T1000 (cell line): ENCODE data around the gene CEP41.
"Not testable (repeated sequence)": the region's sequence is repeated elsewhere in the genome, so short reads cannot be mapped to it uniquely, and the experiment has no call there.

ENCODE experiments used
- DNase-seq: peaks from one replicate; lab custom pipeline; 2025; ENCODE audit warnings: mixed read lengths; lab: John Stamatoyannopoulos, UW

Gene CEP41

DNA sequence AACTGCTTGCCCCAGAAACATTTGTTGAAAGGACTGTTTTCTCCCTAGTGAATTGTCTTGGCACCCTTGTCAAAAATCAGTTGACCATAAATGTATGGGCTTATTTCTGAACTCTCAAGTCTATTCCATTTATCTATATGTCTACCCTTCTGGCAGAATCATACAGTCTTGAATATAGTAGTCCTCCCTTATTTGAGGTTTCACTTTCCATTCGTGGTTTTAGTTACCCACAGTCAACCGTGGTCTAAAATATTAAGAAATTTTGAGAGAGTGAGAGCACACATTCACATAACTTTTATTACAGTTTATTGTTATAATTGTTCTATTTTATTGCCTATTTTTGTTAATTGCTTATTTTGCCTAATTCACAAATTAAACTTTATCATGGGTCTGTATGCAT, 17.4 kb upstream of the CEP41 start:
- no peak for DNase-seq

DNA sequence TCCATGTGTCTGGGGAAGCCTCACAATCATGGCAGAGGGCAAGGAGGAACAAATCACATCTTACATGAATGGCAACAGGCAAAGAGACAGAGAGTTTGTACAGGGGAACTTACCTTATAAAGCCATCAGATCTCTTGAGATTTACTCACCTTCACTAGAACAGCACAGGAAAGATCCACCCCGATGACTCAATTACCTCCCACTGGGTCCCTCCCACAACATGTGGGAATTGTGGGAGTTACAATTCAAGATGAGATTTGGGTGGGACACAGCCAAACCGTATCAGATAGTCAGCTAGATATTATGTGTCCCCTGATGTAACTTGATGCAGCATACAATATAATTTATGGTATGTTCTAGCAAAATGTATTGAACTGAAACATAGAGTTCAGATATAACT, 14.1 kb upstream of the CEP41 start:
- no peak for DNase-seq

DNA sequence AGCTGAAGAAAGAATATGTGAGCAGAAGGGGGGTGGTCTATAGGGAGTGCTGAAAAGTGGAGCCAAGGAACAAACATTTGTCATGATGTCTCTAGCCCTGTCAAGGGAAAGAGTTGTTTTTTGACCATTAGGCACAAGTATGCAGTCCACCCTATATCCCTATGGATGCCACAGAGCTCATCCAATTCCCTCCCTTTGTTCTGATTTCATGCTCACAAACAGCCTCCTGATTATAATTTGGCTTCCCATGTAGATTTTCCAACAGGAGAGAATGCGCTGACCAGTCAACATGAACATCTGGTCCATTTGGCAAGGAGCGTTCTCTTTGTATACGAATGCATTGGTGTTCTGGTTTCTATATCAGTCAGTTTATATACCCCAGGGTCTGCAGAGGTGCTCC, 12.1 kb upstream of the CEP41 start:
- no peak for DNase-seq

DNA sequence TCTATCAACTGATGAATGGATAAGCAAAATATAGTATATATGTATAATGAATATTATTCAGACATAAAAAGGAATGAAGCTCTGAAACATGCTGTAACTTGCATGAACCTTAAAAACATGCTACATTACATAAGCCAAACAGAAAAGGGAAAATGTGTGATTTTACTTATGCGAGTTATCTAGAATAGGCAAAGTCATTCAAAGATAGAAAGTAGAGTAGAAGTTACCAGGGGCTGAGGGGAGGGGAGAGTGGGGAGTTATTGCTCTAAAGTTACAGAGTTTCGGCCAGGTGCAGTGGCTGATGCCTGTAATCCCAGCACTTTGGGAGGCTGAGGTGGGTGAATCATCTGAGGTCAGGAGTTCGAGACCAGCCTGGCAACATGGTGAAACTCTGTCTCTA, 10.5 kb upstream of the CEP41 start:
- not testable (repeated sequence) for DNase-seq

DNA sequence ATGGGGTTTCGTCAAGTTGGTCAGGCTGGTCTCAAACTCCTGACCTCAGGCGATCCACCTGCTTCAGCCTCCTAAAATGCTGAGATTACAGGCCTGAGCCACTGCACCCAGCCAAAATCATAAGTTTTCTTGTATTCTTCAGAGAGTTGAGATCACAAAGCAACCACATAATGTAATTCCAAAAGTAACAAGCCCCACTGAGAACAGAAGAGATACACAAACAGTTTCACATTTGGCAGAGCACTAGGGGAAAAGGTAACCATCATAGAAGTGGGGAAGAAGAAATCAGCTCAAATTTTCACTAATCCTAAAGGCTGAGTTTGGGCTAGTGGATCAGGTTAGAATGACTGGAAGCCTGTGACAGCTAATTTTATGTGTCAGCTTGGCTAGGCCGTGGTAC, 5.4 kb upstream of the CEP41 start:
- DNase-seq, result no peak

DNA sequence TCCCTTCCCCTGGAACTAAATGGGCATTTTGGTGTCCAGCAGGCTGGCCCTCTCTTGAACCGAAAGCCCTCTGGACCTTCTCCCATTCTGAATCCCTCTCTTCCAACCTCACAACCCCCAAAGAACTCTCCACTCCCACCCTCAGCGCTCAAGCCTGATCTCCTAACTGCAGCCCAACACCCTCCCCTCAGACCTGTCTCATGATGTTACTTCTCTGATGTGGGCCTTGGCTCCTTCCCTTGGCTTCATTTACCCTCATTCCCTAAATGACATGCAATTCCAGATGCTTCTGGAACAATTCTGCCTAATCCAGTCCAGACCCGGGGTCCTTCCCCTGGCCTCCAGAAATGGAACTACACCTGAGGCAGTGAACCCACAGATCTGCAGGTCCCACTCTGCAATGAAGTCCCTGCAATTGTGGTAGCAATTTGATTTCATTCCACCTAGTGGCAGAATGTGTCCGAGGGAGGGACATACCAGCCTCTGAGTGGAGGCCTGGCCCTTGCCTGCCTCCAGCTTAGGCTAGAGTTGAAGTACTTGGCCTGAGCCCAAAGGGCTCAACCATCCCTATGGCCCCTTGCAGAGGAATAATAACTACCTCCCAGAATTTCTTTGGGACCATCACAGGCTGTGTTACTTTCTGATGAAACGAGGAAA, 4.1 kb upstream of the CEP41 start:
- DNase-seq, result no peak

DNA sequence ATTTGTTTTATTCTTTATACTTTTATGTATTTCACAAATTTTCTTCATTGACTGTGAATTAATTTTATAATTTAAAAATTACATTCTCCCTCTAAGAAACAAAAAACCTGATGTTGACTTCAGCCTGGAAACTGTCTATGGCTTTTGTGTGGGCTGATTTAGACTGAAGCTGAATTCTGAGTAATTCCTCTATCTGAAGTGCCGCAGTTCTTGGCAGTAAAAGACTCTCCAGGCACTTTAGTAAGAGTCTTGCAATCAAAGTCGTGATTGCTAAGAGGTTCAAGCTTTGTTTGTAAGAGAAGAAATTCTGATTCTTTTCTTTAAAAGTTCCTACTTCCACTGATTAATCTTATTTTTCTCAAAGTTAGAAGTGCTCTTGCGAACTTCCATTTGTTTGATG, 3.4 kb upstream of the CEP41 start:
- no peak for DNase-seq

DNA sequence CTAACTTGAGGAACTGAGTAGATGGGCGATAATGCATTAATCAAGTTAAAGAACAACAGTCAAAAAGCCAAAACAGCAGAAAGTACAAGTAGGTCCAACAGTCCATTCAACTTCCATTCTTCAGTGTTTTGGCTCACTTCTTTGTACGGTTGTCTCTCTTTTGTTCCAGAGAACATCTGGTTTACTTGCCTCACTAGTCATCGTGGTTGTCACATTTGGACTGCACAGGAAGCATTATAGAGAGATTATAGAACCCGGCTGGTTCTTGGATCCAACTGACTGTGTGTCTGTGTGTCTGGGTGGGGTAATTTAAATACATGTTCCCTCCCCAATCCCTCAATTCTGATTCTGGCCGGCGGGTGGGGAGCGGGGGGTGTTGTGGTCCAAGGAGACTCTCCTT, 1.8 kb upstream of the CEP41 start:
- no peak for DNase-seq

DNA sequence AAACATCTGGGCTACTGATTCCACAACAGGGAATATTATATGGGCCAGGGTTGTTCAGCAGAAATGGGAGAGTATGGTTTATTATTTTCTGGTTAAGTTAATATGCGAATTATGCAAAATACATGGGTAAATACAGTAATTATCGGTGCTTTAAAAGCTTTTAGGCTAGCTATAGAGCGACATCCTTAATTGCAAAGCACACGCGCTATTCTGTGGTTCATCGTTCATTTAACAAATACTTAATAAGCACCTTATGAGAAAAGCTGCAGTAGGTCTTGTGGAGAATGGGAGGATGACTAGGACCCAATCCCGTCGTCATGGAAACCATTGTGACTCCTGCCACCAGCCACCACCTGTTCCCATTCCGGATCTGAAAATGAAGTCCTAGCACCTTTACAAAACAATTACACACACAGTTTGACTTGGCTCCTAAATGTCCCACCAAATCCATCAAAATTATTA, 623 bp upstream of the CEP41 start:
- no peak for DNase-seq

DNA sequence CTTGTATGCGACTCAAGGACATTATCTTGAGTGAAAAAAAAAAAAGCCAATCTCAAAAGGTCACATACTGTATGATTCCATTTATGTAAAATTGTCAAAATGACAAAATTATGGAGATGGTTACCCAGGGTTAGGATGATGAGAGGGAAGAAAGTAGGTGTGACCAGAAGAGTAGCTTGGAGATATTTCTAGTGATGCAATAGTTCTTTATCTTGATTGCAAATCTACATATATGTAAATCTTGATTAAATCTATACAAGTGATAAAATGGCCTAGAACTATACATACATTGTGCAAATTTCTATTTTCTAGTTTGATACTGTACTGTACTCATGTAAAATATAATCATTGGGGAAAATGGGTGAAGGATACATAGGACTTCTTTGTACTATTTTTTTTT, 4.6 kb downstream of the CEP41 start:
- no peak for DNase-seq

DNA sequence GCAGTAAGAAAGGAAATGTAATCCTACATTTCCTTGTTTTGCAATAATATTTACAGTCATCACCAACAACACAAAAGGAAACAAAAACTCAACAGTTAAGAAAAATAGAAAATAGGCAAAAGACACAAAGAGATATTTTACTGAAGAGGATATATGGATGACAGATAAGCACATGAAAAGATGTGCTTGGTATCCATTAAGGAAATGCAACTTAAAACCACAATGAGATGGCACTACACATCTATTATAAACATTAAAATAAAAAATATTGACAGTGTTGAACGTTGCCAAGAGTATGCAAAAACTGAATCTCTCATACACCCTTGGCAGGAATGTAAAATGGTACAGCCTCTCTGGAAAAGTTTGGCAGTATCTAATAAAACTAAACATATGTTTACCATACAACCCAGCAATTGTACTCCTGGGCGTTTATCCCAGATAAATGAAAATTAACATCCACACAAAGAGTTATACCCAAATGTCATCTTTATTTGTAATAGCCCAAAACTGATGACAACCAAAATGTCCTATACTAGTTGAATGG, 5.4 kb downstream of the CEP41 start:
- no peak for DNase-seq

DNA sequence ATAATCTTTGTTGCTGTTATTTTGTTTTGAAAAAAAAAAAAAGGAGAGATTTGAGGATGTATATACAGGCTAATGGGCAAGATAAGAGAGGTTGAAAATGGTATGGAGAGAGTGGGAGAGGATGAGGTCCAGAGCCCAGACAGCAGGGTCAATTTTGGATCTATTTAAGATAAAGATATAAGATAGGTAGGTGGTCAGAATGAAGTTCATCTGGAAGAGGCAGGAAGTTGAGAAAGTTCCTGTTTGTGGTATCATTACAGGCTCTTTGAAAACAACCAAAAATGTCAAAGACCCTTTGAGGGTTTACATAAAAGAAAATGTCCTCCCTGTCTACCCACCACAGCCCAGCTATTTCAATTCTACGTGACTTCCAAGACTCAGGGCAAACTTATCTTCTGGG, 7.5 kb downstream of the CEP41 start:
- DNase-seq, result no peak

DNA sequence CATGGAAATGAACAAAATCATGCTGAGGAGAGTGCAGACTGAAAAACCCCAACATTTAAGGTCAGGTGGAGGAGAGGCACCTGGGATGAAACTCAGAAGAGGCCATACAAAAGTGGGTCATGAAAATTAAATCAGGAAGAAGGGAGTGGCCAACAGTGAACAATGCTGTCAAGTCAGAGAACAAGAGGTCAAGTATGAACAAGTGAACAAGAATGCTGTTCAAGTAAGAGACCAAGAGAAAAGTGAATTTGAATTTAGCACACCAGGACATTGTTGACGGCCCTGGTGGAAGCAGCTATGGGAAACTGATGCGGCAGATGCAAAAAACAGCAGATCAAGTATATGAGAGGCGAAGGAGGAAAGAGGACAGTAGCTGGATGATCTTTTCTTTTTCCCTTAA, 7.9 kb downstream of the CEP41 start:
- DNase-seq, result no peak

DNA sequence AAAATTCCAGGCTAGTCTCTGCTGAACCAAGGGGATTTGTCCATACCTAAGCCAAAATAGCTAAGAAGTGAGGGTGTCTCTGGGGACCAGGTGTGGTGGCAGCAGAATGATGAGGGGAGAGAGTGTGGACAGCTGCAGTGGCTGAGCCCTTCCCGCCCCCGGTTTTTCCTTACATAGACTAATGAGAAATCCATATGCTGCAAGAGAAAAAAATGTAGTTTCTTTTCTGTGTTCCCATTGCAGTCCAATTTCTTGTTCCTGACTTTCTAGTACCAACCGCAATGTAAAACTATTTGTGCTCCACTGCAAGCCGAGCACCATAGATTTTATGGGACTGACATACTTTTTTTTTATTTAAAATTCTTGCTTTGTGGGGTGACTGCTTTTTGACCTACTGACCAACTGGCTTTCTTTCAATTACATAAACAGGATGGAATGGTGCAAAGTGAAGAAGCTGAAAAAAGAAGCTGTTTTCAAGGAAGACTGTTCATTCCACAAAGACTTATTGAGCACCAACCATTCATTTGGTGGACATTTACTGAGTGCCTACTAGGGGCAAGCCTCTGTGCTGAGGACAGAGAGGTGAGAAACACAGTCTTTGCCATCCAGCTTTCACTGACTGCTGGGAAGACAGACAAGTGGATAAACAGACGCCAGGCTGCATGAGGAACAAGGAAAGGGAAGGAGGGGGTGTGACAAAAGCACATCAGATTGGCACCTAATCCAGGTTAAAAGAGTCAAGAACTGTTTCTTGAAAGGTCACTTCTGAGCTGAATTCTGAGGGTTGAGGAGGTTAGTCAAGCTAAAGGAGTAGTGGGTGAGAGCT, 9.8 kb downstream of the CEP41 start:
- DNase-seq, result no peak

DNA sequence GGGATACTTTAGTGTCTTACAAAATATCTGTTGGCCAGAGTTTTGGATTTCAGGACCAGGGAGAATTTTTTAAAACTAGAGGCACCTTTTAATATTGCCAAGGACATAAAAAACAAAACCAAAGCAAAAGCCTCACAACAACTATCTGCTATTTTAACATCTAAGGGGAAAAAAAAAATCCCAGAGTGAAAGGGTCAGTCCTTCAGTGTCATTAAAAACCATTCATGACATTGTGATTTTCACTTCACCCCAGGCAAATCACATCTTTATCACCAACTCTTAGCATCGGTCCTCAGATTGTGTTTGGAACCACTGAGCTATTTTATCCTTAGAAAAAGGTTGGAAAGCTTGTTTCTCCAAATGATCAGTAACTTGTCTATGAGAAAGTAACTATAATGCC, 10.7 kb downstream of the CEP41 start:
- DNase-seq, result no peak

DNA sequence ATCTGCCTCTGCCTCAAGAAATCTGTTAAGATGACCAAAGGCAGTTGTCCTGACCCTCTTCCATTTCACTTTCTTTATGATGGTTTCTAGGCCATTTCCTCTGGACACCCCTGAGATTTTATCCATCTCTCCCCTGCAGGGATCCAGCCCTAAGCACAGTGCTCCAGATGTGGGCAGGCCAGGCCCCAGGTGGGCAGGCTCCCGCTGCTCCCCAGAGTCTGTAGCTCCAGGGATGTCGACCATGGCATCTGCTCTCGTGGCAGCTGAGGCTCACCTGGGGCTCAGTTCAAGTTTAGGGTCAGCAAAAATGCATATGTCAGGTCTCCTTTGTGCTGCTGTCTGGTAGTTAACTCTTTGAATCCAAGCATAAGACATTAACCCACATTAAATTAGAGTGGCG, 11.8 kb downstream of the CEP41 start:
- DNase-seq, result no peak

DNA sequence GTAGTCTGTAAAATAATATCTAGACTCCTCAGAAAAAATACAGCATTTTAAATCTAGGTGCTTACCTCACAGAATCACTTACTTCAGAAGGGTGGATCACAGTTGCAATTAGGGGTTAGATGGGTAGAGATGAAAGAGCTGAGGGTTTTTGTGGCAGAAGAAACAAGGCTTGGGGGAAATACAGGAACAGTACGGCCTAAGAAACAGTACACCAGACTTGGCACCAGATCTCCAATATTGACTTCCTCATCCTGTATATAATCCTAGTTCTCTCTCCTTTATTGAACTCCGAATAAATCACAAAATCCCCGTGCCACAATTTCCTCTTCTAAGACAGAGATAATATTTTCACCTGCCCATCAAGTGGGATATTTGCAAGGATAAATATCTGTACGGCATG, 14.3 kb downstream of the CEP41 start:
- DNase-seq, result no peak

DNA sequence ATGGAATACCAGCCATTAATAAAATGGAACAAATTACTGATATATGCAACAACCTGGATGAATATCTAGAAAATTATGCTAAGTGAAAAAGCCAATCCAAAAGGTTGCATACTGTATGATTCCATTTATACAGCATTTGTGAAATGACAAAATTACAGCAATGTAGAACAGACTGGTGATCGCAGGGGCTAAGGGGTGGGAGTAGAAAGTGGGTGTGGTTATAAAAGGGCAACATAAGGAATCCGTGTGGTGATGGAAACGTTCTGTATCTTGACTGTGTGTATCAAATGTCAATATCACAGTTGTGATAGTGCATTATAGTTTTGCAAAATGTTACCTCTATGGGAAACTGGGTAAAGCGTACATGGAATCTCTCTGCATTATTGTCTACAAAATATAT, 15.0 kb downstream of the CEP41 start:
- no peak for DNase-seq

DNA sequence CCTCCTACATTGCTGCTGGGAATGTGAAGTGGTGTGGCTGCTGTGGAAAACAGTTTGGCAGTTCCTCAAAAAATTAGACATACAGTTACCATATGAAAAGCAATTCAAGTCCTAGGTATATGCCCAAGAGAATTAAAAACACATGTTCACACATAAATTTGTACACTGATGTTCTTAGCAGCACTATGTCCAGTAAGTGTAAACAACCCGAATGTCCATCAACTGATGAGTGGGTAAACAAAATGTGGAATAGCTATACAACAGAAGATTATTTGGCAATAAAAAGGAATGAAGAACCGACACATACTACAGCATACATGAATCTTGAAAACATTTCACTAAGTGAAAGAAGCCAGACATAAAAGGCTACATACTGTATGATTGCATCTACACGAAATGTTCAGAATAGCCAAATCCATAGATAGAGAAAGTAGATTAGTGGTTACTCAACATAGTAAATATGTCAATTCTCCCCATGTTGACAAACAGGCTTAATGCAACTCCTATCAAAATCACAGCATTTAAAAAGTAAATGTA, 17.2 kb downstream of the CEP41 start:
- DNase-seq, result no peak

DNA sequence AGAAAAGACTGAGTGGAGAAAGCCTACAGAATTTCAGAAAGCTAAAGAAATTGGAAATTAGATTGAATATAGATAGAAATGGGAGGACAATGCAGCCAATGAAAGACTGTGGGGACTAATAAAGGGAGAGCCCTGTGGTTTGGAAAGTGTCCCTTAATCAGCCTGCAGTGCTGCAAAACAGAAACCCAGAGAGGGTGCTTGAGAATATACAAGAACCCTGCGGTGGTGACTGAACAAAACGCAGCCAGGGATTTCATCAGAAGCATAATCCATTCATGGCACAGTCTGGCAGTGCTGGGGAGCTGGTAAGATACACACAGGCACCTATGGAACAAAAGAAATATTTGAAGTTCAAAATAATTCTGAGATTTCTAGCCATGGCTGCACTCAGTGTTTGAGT, 19.1 kb downstream of the CEP41 start:
- DNase-seq, result no peak

DNA sequence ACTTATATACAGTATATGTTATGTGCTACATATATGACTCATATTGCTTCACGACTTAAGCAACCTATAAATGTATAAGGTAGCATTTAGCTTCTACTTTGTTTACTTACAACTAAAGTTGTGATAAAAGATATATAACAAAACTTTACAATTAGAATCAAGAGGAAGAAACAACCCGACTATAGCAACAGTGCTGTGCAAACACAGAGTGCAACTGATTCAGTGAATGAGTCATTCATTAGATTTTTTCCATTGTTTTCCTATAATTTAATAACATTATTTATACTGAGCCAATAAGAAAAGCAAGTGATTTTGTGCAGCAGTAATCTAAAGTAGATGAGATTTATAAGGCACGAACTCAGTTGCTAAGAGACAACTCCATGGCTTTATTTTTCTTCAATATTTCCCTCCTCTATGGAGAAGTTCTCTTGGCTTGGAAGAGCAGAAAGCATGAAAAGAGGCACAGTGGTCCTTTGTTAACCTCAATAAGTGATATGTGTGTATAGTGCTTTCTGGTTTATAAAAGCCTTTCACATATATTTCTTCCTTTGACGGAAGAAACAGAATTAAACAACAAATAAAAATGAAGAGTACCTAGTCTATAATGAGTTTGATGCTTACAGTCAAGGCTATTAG, 19.8 kb downstream of the CEP41 start:
- DNase-seq, result no peak

DNA sequence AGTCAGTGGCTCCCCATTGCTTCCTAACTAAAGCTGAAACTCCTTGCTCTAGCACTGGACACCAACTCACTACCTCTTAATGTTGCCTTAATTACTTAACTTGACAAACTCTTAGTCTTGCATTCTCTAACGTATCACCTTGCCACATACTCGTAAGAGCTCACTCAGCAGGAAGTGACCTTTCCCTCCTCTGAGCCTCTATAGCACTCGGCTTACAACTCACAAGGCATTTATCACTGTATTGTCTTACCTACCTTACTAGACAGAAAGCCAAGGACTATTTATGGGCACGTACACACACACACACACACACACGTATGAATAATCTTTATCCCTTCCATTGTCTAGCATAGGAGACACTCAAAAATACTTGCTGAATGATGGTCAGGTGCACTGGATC, 21.2 kb downstream of the CEP41 start:
- no peak for DNase-seq

DNA sequence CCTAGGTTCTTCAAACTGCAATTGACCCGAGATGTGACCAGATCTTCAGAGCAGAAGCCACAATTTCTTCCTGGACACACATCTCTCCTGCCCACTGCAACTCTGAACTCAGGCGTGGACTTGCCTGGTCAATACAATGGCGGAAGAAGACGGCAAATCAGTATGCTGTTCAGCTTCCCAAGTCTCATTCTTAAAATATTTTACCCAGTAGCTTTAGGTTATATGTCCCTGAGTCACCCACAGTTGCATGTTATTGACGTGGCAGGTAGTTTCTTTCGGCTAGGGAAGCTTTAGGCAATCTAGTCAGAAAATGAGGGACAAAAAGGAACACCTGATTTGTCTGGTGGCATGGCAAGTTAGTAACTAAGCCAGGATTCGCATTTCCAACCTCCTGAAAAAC, 22.5 kb downstream of the CEP41 start:
- DNase-seq, result no peak
